Frontal cortex (tissue), 4 donors: Measurements from ENCODE around the gene ANKRD30A. TPM values are rescaled to one million over a fixed set of nuclear protein-coding genes. Genes with fewer than 3 reads are reported as not detected.
"Not testable (repeated sequence)": the region's sequence is repeated elsewhere in the genome, so short reads cannot be mapped to it uniquely, and the experiment has no call there.

Source experiments
- DNase-seq, 2 donors: peaks; one replicate each; pipeline ENCODE4 v3.0.0; 2012; ENCODE audit warnings: low spot score in 2 of 2
- FAIRE-seq: peaks from 2 replicates; lab custom pipeline; 2012; peaks lifted over from hg19 to GRCh38; lab: Jason Lieb, UNC
- total RNA-seq: library from RNA; depleted of rRNA; stranded (reverse); fragments of >200 nt; gene quantifications from one replicate; pipeline ENCODE4 v1.2.3, GENCODE V29; 2014
- donor health status: control.
- donor health status: control.
- donor health status: control.

ANKRD30A gene
- total RNA-seq, 1 donor from 2014 or later, result not detected

- FAIRE-seq (no peak), DNase-seq (no peak)
Measured at GRCh38 chr10:37263304-37263703, 137.9 kb downstream of the ANKRD30A start.

GRCh38 chr10:37268266-37268665, 142.9 kb downstream of the ANKRD30A start:
- FAIRE-seq, result no peak
- no peak for DNase-seq

GRCh38 chr10:37269554-37270256, 144.3 kb downstream of the ANKRD30A start:
- DNase-seq (no peak), FAIRE-seq (no peak)

- FAIRE-seq (no peak), DNase-seq (no peak)
Measured at GRCh38 chr10:37275216-37275777, 149.9 kb downstream of the ANKRD30A start.

DNA sequence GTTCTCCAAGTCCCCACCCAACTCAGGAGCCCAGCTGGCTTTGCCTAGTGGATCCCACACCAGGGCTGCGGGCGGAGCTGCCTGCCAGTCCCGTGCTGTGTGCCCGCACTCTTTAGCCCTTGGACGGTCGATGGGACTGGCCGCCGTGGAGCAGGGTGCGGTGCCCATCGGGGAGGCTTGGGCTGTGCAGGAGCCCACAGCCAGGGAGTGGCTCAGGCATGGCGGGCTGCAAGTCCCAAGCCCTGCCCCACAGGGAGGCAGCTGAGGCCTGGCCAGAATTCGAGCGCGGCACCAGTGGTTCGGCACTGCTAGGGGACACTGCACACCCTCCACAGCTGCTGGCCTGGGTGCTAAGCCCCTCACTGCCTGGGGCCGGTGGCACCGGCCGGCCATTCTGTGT, 159.7 kb downstream of the ANKRD30A start:
- no peak for FAIRE-seq
- no peak for DNase-seq

DNA sequence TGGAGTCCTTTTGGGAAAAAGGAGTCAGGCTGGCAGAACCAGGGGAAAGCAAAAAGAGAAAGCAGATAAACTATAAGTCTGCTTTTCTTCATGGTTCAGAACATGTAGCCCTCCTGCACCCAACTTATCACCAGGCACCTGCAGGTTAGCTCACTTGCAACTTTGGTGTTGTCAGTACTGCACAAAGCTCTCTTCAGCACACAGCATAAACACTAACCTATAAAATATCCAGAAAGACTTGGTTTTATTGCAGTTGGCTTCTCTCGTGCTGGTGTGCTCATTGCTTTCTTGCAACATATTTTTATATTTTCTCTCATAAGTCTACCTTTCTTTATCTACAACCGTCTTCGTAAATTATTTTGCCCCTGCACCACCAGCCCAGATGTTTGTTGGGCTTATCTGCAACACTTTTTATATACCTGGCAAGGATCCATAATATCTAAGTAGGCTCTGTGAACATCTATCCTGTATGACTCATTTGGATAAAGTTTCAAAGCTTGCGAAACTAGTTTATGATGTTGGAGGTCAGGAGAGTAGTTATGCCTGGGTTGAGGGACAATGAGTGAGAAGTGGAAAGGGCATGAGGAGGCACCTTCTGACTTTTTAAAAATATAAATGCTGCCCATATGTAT, 164.6 kb downstream of the ANKRD30A start:
- DNase-seq, result no peak
- no peak for FAIRE-seq

DNA sequence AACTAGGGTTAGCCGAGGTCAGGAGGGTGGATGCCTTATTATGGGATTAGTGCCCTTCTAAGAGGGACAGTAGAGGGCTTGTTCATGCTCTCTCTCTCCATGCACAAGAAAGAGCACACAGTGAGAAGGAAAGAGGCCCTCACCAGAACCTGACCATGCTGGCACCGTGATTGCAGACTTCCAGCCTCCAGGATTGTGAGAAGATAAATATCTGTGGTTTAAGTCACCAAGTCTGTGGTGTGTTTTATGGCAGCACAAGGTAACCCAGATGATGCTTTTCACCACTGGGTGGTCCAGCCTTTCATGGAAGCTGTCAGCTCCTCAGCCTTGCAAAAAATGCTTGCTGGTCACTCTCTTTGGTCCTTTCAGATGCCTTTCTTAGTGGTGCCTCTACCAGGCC, 175.9 kb downstream of the ANKRD30A start:
- DNase-seq (no peak), FAIRE-seq (no peak)

- FAIRE-seq, result no peak
- DNase-seq, result no peak
Measured at GRCh38 chr10:37304036-37304435, 178.6 kb downstream of the ANKRD30A start.

GRCh38 chr10:37314350-37314749, 189.0 kb downstream of the ANKRD30A start:
- DNase-seq (no peak), FAIRE-seq (no peak)

DNA sequence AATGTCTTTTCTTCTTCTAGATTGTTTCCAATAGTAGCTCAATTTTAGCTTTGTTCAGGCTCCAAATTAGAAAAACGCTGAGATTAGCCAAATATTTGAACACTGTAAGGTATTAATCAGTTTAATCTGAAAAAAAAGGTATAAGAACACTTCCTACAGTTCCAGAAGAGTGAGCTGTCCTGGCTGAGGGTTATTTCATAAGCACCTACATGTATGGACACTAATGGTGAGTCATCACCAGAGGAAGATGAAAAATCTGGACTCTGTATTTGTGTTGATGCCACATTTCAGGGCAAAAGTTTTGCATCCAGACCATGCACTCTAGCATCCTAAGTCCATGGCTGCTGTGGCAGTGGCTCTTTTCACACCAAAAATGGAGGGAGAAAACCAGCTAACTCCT, 189.5 kb downstream of the ANKRD30A start:
- DNase-seq, result no peak
- no peak for FAIRE-seq

DNA sequence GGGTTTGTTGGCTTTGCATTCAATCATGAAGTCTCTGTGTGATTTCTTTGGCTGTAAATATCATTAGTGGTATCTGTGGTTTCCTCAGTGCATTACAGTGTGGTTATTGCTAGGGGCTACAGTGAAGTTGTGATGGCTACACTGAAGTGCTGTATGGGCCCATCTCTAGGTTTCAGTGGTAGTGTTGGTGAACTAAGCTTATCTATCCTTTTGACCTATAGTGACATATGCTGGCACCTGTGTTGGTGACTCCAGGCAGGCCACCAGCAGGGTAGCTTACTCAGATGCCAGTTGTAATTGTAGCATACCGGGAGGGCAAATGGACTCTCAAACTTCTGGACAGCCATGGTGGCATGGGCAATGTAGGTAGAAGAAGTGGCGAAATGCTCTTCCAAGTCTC, 219.0 kb downstream of the ANKRD30A start:
- FAIRE-seq, result no peak
- DNase-seq, result no peak

GRCh38 chr10:37379991-37380390, 254.6 kb downstream of the ANKRD30A start:
- DNase-seq (no peak), FAIRE-seq (no peak)

DNA sequence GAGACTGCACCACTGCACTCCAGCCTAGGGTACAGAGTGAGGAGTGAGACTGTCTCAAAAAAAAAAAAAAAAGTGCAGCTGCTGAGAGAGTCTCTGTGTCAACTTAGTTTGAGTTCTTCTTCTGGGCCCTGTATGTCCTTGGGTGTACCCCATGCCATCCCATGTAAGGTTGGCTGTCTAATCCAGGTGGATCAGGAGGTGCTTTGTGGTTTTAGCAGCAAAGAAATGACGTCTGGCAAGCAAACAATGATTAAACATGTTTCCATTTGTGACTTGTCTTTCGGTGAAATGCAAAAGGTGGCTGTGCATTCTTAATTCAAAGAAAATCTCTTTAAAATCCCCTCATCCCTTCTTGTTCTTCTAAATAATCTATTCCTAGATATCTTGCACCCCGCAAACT, 255.9 kb downstream of the ANKRD30A start:
- FAIRE-seq, result no peak

DNA sequence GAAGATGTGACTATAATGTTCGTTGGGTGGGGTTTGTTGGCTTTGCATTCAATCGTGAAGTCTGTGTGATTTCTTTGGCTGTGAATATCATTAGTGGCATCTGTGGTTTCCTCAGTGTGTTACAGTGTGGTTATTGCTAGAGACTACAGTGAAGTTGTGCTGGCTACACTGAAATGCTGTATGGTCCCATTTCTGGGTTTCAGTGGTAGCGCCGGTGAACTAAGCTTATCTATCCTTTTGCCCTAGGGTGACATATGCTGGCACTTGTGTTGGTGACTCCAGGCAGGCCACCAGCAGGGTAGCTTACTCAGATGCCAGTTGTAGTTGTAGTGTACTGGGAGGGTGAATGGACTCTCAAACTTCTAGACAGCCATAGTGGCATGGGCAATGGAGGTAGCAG, 259.5 kb downstream of the ANKRD30A start:
- no peak for DNase-seq
- FAIRE-seq, result no peak

More for the DNA sequence above, 255.9 kb downstream of the ANKRD30A start:
- DNase-seq, result no peak

DNA sequence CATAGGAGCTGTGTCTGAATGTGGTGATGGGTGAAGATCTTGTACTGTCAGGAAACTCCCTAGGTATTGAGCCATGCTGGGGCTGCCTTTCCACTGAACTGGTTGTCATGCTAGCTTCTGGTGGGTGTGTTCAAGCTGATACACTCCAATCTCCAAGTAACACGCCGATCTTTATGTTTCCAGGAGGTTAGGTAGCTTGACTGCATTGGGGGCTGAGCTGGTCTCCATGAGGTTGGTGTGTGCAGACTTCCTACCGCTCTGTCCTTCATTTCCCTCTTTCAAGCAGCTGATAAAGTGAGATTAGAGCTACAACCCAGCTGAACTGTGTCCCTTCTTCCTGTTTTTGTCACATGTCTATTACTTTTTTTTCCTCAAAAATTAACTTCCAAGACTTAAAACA, 265.5 kb downstream of the ANKRD30A start:
- no peak for DNase-seq
- no peak for FAIRE-seq

DNA sequence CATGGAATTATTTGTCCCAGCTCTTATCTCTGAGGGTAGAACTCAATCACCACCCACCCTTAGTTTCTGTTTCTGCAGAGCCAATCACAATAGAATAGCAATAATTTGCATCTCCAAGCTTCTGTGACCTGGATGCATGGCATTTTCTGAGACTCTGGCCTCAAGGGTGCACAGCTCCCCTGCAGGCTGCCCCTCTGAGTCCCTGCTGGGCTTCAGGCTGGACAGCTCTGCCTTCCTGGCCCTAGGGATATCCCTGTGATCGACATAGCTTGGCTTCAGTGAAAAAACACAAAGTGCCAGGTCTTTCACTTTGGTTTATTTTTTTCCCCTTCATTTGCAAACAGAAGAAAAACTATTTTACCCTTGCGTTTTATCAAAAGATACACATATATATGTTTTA, 275.4 kb downstream of the ANKRD30A start:
- DNase-seq, FAIRE-seq: not testable (repeated sequence)

- DNase-seq, result no peak
Measured at GRCh38 chr10:37401225-37401624, 275.8 kb downstream of the ANKRD30A start.

DNA sequence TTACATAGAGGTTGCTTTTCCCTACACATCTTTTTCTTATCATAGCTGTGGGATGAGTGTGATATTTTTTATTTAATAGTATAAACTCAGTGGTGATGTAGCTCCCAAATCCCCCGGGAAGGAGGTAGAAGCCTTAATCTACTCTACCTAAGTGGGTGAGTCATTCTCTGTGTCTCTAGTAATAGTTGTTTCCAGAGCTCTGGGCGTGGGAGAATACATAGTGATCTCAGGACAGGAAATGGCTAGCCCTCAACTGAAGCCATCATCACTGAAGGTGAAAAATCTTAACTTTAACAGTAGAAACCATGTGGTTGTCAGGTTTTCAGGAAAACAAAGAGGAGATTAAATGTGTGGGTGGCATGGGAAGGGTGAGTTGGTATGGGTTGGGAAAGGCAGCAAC, 278.4 kb downstream of the ANKRD30A start:
- DNase-seq, result no peak
- no peak for FAIRE-seq

More at GRCh38 chr10:37401225-37401624, 275.8 kb downstream of the ANKRD30A start:
- no peak for FAIRE-seq
